Sigmoid colon (tissue), 7 donors: ENCODE data around the gene CAPRIN2. TPM values are rescaled to one million over a fixed set of nuclear protein-coding genes. Genes with fewer than 3 reads are reported as not detected.

ENCODE experiments used
- DNase-seq: peaks from one replicate; pipeline ENCODE4 v3.0.0-alpha.2; 2019
- H3K27ac ChIP-seq, 4 donors: fragments of 200-600 bp; sonication (generic); one replicate each; pipeline ENCODE4 v1.5.1; 2016 to 2019; ENCODE audit warnings: mild to moderate bottlenecking in 1 of 4
- H3K27me3 ChIP-seq, 3 donors: fragments of 200-600 bp; sonication (generic); one replicate each; pipeline ENCODE4 v1.5.1; 2019; ENCODE audit warnings: mild to moderate bottlenecking in 1 of 3
- H3K36me3 ChIP-seq, 4 donors: fragments of 200-600 bp; sonication (generic); one replicate each; pipeline ENCODE4 v1.5.1; 2016 to 2019
- H3K4me1 ChIP-seq, 4 donors: fragments of 200-600 bp; sonication (generic); one replicate each; pipeline ENCODE4 v1.5.1; 2017 to 2019
- H3K4me3 ChIP-seq, 4 donors: fragments of 200-600 bp; sonication (generic); one replicate each; pipeline ENCODE4 v1.5.1; 2017 to 2019; ENCODE audit warnings: mild to moderate bottlenecking in 2 of 4, moderate library complexity in 1 of 4
- H3K9me3 ChIP-seq, 4 donors: fragments of 200-600 bp in 3 of 4; sonication (generic) in 3 of 4; one replicate each; pipeline versions ENCODE4 v1.5.1 to v1.6.1; 2013 to 2019
- EP300 ChIP-seq, 4 donors: sonication (generic); formaldehyde crosslinking; IDR thresholded peaks; one replicate each; pipeline ENCODE4 v1.6.1; 2017; ENCODE audit warnings: antibody characterized with exemption in 4 of 4
- POLR2A ChIP-seq, 2 donors: fragments of 450-650 bp; IDR thresholded peaks; one replicate each; pipeline ENCODE4 v1.6.1; 2016; ENCODE audit warnings: antibody characterized with exemption in 2 of 2, mild to moderate bottlenecking in 2 of 2, moderate library complexity in 2 of 2
- POLR2AphosphoS5 ChIP-seq, 4 donors: sonication (generic); formaldehyde crosslinking; IDR thresholded peaks; one replicate each; pipeline ENCODE4 v1.6.1; 2017; ENCODE audit warnings: antibody characterized with exemption in 4 of 4
- WGBS, 2 donors: extraction: QIAGEN DNeasy Blood & Tissue Kit; methylation state at CpG; one replicate each; pipeline ENCODE4 v1.1.7; 2013; 5-methylcytosine and 5-hydroxymethylcytosine counted together
- intact Hi-C: fragments of 100-400 bp; cut with DNase I; formaldehyde crosslinking; loops from one replicate; pipeline ENCODE4 v1.15.1; 2023
- polyA plus RNA-seq, 3 donors: library from polyadenylated mRNA; stranded (reverse); fragments of 200-250 nt; gene quantifications; one replicate each; pipeline ENCODE4 v1.2.3, GENCODE V29; 2013
- total RNA-seq, 4 donors: library from RNA; depleted of rRNA; stranded (reverse); fragments of >200 nt; gene quantifications; one replicate each; pipeline ENCODE4 v1.1.0, GENCODE V29; 2016
- TF ChIP-seq, protein P1 (sequence below), 4 experiments: fragments of 450-650 bp in 3 of 4; fragments of 200-600 bp in 1 of 4; IDR thresholded peaks; one replicate each; pipeline ENCODE4 v1.5.1; 2016 to 2019; ENCODE audit warnings: antibody characterized with exemption in 4 of 4, mild to moderate bottlenecking in 3 of 4, moderate library complexity in 2 of 4
- donor health status: healthy with polysubstance abuse.
- donor health status: Bipolar disorder and iron deficiency.
- donor health status: healthy.

Gene CAPRIN2
- total and polyA plus RNA-seq, 7 donors = 2.1 to 42.9 (median 25.0) TPM

- H3K27ac ChIP-seq = no peak overlapping the region
- no peaks in the 10 kb centered on the region for H3K4me1 ChIP-seq
- intact Hi-C loops = no loop called here
- H3K36me3 ChIP-seq = peaks cover 0 to 36% (median 9%) of the 10 kb centered on the region in 4 donors
- 43 to 77% methylated on average over 10 of the region's 10 CpGs for WGBS, 2 donors
- TF ChIP-seq POLR2AphosphoS5 (IDR thresholded peaks at IDR 0.05) (no peak), EP300 (IDR thresholded peaks at IDR 0.05) (no peak), POLR2A (IDR thresholded peaks at IDR 0.05) (no peak)
- TF ChIP-seq, protein P1, sequence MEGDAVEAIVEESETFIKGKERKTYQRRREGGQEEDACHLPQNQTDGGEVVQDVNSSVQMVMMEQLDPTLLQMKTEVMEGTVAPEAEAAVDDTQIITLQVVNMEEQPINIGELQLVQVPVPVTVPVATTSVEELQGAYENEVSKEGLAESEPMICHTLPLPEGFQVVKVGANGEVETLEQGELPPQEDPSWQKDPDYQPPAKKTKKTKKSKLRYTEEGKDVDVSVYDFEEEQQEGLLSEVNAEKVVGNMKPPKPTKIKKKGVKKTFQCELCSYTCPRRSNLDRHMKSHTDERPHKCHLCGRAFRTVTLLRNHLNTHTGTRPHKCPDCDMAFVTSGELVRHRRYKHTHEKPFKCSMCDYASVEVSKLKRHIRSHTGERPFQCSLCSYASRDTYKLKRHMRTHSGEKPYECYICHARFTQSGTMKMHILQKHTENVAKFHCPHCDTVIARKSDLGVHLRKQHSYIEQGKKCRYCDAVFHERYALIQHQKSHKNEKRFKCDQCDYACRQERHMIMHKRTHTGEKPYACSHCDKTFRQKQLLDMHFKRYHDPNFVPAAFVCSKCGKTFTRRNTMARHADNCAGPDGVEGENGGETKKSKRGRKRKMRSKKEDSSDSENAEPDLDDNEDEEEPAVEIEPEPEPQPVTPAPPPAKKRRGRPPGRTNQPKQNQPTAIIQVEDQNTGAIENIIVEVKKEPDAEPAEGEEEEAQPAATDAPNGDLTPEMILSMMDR (IDR thresholded peaks at IDR 0.05) = no peak
- H3K4me3 ChIP-seq = no peak overlapping the region
- H3K27me3 ChIP-seq = no peaks in the 10 kb centered on the region
- DNase-seq = no peak
- no peaks in the 10 kb centered on the region for H3K9me3 ChIP-seq
Measured at GRCh38 chr12:30707613-30708342, 47.0 kb downstream of the CAPRIN2 start.

- H3K4me3 ChIP-seq = no peak overlapping the region
- no peaks in the 10 kb centered on the region for H3K9me3 ChIP-seq
- H3K36me3 ChIP-seq = peaks cover 0 to 26% (median 7%) of the 10 kb centered on the region in 4 donors
- TF ChIP-seq, protein P1 (IDR thresholded peaks at IDR 0.05) = no peak
- TF ChIP-seq POLR2AphosphoS5 (IDR thresholded peaks at IDR 0.05) = no peak
- no peak for TF ChIP-seq EP300 (IDR thresholded peaks at IDR 0.05)
- TF ChIP-seq POLR2A (IDR thresholded peaks at IDR 0.05) = no peak
- H3K27me3 ChIP-seq = no peaks in the 10 kb centered on the region
- no peak overlapping the region for H3K27ac ChIP-seq
- intact Hi-C loops = no loop called here
- no peak for DNase-seq
- no peaks in the 10 kb centered on the region for H3K4me1 ChIP-seq
- 23 to 73% methylated on average over 2 of the region's 2 CpGs for WGBS, 2 donors
Measured at GRCh38 chr12:30706476-30706875, 48.3 kb downstream of the CAPRIN2 start.

- intact Hi-C loops = no loop called here
- Histone ChIP-seq H3K9me3 (no peaks in the 10 kb centered on the region), H3K4me3 (no peak overlapping the region), H3K36me3 (no peaks in the 10 kb centered on the region), H3K4me1 (peaks cover 0 to 6% (median 5%) of the 10 kb centered on the region in 4 donors), H3K27me3 (no peaks in the 10 kb centered on the region), H3K27ac (no peak overlapping the region)
- no peak for DNase-seq
- no peak for TF ChIP-seq EP300 (IDR thresholded peaks at IDR 0.05)
- TF ChIP-seq, protein P1 (IDR thresholded peaks at IDR 0.05) = no peak
- no peak for TF ChIP-seq POLR2AphosphoS5 (IDR thresholded peaks at IDR 0.05)
- no peak for TF ChIP-seq POLR2A (IDR thresholded peaks at IDR 0.05)
Measured at GRCh38 chr12:30701056-30701455, 53.7 kb downstream of the CAPRIN2 start.

DNA sequence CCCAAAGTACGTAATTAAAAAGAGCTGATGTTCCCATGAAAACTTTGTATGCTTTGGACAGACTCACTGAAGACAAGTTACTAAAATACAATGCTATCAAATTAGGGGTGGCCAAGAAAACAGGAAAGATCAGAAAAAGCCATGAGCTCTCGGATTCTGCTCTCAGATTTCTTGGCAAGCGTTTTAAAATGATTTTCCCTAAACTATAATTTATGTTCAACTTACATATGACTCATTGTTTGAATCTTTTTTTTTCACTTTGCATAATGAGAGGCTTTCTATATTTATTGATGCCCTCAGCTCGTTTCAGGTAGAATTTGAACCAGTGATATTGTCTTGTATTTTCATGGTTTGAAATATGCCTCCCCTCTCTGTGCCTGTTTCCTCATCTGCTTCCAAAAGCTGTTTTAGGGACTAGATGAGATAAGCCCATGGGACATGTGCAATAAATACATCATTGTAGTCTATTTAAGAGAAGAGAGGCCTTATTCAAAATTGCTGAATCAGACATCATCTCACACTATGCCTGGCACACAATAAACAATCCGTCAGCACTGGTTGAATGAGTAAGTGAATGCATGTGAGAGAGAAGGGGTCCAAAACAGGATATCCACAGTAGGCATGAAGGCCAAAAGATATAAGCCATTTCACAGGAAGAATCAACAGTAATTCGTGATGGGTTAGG lies 54.4 kb downstream of the CAPRIN2 start:
- Histone ChIP-seq H3K4me1 (peaks cover 0 to 7% (median 5%) of the 10 kb centered on the region in 4 donors), H3K27me3 (no peaks in the 10 kb centered on the region), H3K27ac (no peak overlapping the region), H3K9me3 (no peaks in the 10 kb centered on the region), H3K4me3 (no peak overlapping the region), H3K36me3 (no peaks in the 10 kb centered on the region)
- no peak for DNase-seq
- 70 to 83% methylated on average over 6 of the region's 6 CpGs for WGBS, 2 donors
- intact Hi-C loops = no loop called here
- TF ChIP-seq POLR2A (IDR thresholded peaks at IDR 0.05) = no peak

- Histone ChIP-seq H3K27me3 (no peaks in the 10 kb centered on the region), H3K27ac (no peak overlapping the region), H3K36me3 (no peaks in the 10 kb centered on the region), H3K4me3 (no peak overlapping the region), H3K4me1 (peaks cover 0 to 21% (median 18%) of the 10 kb centered on the region in 4 donors), H3K9me3 (no peaks in the 10 kb centered on the region)
- intact Hi-C loops = loop anchor here (5.0 kb wide), 1 partner anchor 109 kb away; no protein-coding TSS in a partner anchor
- WGBS, 2 donors = 91 to 94% methylated on average over 12 of the region's 12 CpGs
- TF ChIP-seq POLR2A (IDR thresholded peaks at IDR 0.05) (no peak), EP300 (IDR thresholded peaks at IDR 0.05) (no peak), POLR2AphosphoS5 (IDR thresholded peaks at IDR 0.05) (no peak)
- TF ChIP-seq, protein P1 (IDR thresholded peaks at IDR 0.05) = no peak
- DNase-seq = no peak
Measured at GRCh38 chr12:30698346-30698745, 56.4 kb downstream of the CAPRIN2 start.
